HEK293T (cell line): ENCODE results near the gene SLC31A1.

ENCODE experiments used
- CTBP1 ChIP-seq: fragments of 450-650 bp; IDR thresholded peaks from 2 replicates; pipeline ENCODE4 v1.6.1; 2016; ENCODE audit warnings: borderline replicate concordance
- ELF4 ChIP-seq: fragments of 450-650 bp; IDR thresholded peaks from 2 replicates; pipeline ENCODE4 v1.6.1; 2017; ENCODE audit warnings: antibody characterized with exemption
- FOXK2 ChIP-seq: fragments of 450-650 bp; IDR thresholded peaks from 2 replicates; pipeline ENCODE4 v1.6.1; 2016; ENCODE audit warnings: mild to moderate bottlenecking
- FOXM1 ChIP-seq: fragments of 450-650 bp; IDR thresholded peaks from 2 replicates; pipeline ENCODE4 v1.6.1; 2017; ENCODE audit warnings: mild to moderate bottlenecking, borderline replicate concordance
- HDGF ChIP-seq: fragments of 450-650 bp; IDR thresholded peaks from 2 replicates; pipeline ENCODE4 v1.6.1; 2017; ENCODE audit warnings: antibody characterized with exemption, borderline replicate concordance
- L3MBTL2 ChIP-seq: fragments of 450-650 bp; conservative IDR thresholded peaks from 2 replicates; pipeline ENCODE4 v1.6.1; 2016; ENCODE audit warnings: mild to moderate bottlenecking
- NFRKB ChIP-seq: fragments of 450-650 bp; IDR thresholded peaks from 2 replicates; pipeline ENCODE4 v1.6.1; 2016; ENCODE audit warnings: mild to moderate bottlenecking, moderate library complexity
- PKNOX1 ChIP-seq: fragments of 450-650 bp; IDR thresholded peaks from 2 replicates; pipeline ENCODE4 v1.6.1; 2016
- SP1 ChIP-seq: fragments of 450-650 bp; IDR thresholded peaks from 2 replicates; pipeline ENCODE4 v1.6.1; 2017
- SUZ12 ChIP-seq: fragments of 450-650 bp; IDR thresholded peaks from 2 replicates; pipeline ENCODE4 v1.6.1; 2016; ENCODE audit warnings: mild to moderate bottlenecking
- TARDBP ChIP-seq: fragments of 450-650 bp; IDR thresholded peaks from 2 replicates; pipeline ENCODE4 v1.6.1; 2016
- ZNF384 ChIP-seq: fragments of 450-650 bp; IDR thresholded peaks from 2 replicates; pipeline ENCODE4 v1.6.1; 2016

- TF ChIP-seq FOXK2: no peak
- no peak for TF ChIP-seq PKNOX1
- TF ChIP-seq ELF4: no peak
- TF ChIP-seq TARDBP: no peak
- no peak for TF ChIP-seq FOXM1
- no peak for TF ChIP-seq ZNF384
- no peak for TF ChIP-seq SP1
- TF ChIP-seq SUZ12: no peak
- TF ChIP-seq NFRKB: no peak
- no peak for TF ChIP-seq L3MBTL2
- no peak for TF ChIP-seq CTBP1
- TF ChIP-seq HDGF: no peak
These were observed 2.0 kb upstream of the SLC31A1 start for GRCh38 chr9:113219186-113219936.
